ENCODE data around the gene ZNF100.

ZNF100 gene

DNA sequence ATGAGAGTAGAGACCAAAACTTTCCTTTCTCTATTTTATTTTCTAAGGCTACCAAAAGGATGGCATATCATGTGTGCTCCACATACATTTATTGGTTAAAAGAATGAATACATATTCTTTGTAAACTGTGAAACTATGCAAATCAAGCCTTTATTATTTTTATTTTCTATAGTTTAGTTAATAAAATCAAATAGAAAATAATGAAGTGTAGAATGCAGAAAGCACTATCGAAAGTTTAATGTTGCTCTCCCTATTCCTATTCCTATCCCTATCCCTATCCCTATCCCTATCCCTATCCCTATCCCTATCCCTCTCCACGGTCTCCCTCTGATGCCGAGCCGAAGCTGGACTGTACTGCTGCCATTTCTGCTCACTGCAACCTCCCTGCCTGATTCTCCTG lies 60.3 kb downstream of the ZNF100 start:
- no peaks in the 10 kb centered on the region for H3K4me1 ChIP-seq (ENCODE audit: control insufficient read depth, insufficient read depth, low read depth, low read length)
- no peak overlapping the region for H4K8ac ChIP-seq (ENCODE audit: low read length)
- no peak overlapping the region for H3K14ac ChIP-seq (ENCODE audit: low read length in 2 of 2)
- H3K27ac ChIP-seq (ENCODE audit: low read length, poor library complexity, severe bottlenecking), result no peak overlapping the region
- no peak overlapping the region for H3K23ac ChIP-seq (ENCODE audit: low read length in 2 of 2)
- H2AK5ac ChIP-seq (ENCODE audit: low read length, severe bottlenecking), result no peak overlapping the region
- H2BK120ac ChIP-seq (ENCODE audit: low read depth, low read length), result no peak overlapping the region
- 91% methylated on average over 4 of the region's 4 CpGs for WGBS
- H3K18ac ChIP-seq (ENCODE audit: low read depth in 1 of 2, low read length in 2 of 2), result no peak overlapping the region
- no peaks in the 10 kb centered on the region for H3K36me3 ChIP-seq (ENCODE audit: control insufficient read depth in 1 of 2, insufficient read depth in 2 of 2, low read depth in 1 of 2, low read length in 2 of 2)
- H3K4ac ChIP-seq (ENCODE audit: low read depth in 1 of 2, low read length in 2 of 2), result no peak overlapping the region
- H4K91ac ChIP-seq (ENCODE audit: low read length), result no peak overlapping the region
- H2BK5ac ChIP-seq (ENCODE audit: low read depth, low read length, poor library complexity, severe bottlenecking), result no peak overlapping the region
- no peak overlapping the region for H2BK12ac ChIP-seq (ENCODE audit: low read length in 2 of 2)
- H3K9me3 ChIP-seq (ENCODE audit: control insufficient read depth, low read length), result peaks cover 25% of the 10 kb centered on the region
- H3K27me3 ChIP-seq (ENCODE audit: control insufficient read depth in 1 of 2, insufficient read depth in 1 of 2, low read length in 2 of 2), result no peaks in the 10 kb centered on the region
- no peak overlapping the region for H3K4me3 ChIP-seq (ENCODE audit: insufficient read depth in 1 of 2, low read depth in 1 of 2, low read length in 2 of 2)
- no peak overlapping the region for H3K4me2 ChIP-seq (ENCODE audit: low read length, poor library complexity, severe bottlenecking)
- H2BK15ac ChIP-seq (ENCODE audit: low read depth, poor library complexity, severe bottlenecking), result no peak overlapping the region
- no peak overlapping the region for H2AFZ ChIP-seq (ENCODE audit: low read depth, low read length)
- H3K79me1 ChIP-seq (replicated peaks; ENCODE audit: low read length, poor library complexity, severe bottlenecking), result no peaks in the 10 kb centered on the region
- H3K9ac ChIP-seq (ENCODE audit: low read length), result no peak overlapping the region
- no peak for DNase-seq

DNA sequence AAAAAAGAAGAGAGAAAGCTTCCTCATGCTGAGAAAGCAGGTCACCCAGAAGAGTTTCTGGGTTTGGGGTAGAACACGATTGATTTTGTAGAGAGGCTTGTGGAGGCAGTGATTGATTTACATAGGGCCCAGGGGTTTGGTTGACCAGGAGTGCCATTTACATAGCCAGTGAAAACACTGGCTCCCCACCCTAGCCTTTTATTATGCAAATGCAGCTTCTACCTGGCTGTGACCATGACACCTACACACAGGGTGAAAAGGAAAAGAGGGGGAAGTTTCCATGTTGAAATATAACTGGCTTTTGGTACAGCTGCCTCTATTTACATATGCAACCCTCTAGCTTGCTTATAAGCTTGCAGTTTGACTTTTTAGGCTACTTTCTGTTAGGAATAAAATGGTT lies 62.0 kb downstream of the ZNF100 start:
- no peaks in the 10 kb centered on the region for H3K79me1 ChIP-seq (replicated peaks; ENCODE audit: low read length, poor library complexity, severe bottlenecking)
- H4K91ac ChIP-seq (ENCODE audit: low read length), result no peak overlapping the region
- H3K4me2 ChIP-seq (ENCODE audit: low read length, poor library complexity, severe bottlenecking), result no peak overlapping the region
- no peak overlapping the region for H2BK15ac ChIP-seq (ENCODE audit: low read depth, poor library complexity, severe bottlenecking)
- no peaks in the 10 kb centered on the region for H3K36me3 ChIP-seq (ENCODE audit: control insufficient read depth in 1 of 2, insufficient read depth in 2 of 2, low read depth in 1 of 2, low read length in 2 of 2)
- H2AK5ac ChIP-seq (ENCODE audit: low read length, severe bottlenecking), result no peak overlapping the region
- no peak overlapping the region for H3K9ac ChIP-seq (ENCODE audit: low read length)
- no peak overlapping the region for H4K8ac ChIP-seq (ENCODE audit: low read length)
- WGBS, result 40% methylated on average over 1 of the region's 1 CpG
- H3K18ac ChIP-seq (ENCODE audit: low read depth in 1 of 2, low read length in 2 of 2), result no peak overlapping the region
- no peak overlapping the region for H3K14ac ChIP-seq (ENCODE audit: low read length in 2 of 2)
- no peak overlapping the region for H2AFZ ChIP-seq (ENCODE audit: low read depth, low read length)
- no peak overlapping the region for H2BK12ac ChIP-seq (ENCODE audit: low read length in 2 of 2)
- H3K9me3 ChIP-seq (ENCODE audit: control insufficient read depth, low read length), result peaks cover 27% of the 10 kb centered on the region
- no peak overlapping the region for H3K23ac ChIP-seq (ENCODE audit: low read length in 2 of 2)
- DNase-seq, result no peak
- H3K4me3 ChIP-seq (ENCODE audit: insufficient read depth in 1 of 2, low read depth in 1 of 2, low read length in 2 of 2), result no peak overlapping the region
- no peaks in the 10 kb centered on the region for H3K27me3 ChIP-seq (ENCODE audit: control insufficient read depth in 1 of 2, insufficient read depth in 1 of 2, low read length in 2 of 2)
- no peak overlapping the region for H3K4ac ChIP-seq (ENCODE audit: low read depth in 1 of 2, low read length in 2 of 2)
- H2BK5ac ChIP-seq (ENCODE audit: low read depth, low read length, poor library complexity, severe bottlenecking), result no peak overlapping the region
- no peak overlapping the region for H2BK120ac ChIP-seq (ENCODE audit: low read depth, low read length)
- no peaks in the 10 kb centered on the region for H3K4me1 ChIP-seq (ENCODE audit: control insufficient read depth, insufficient read depth, low read depth, low read length)
- no peak overlapping the region for H3K27ac ChIP-seq (ENCODE audit: low read length, poor library complexity, severe bottlenecking)

DNA sequence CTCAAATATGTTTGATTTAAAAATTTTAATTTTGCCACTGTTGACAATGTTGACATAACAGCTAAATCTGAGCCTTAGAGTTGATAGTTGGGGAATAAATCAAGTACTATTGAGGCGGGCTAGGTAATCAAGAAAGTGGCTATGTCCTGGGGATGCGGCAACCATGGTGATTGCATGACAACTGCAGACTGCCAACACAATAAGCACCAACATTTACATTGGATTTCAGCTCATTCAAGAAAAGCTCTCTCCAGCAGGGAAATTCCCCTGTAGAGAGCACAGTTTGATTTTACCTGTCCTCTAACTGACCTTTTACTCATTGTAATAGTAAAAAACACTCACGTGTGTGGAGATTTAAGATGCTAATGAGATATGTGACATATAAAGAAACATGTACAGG lies 63.1 kb downstream of the ZNF100 start:
- Histone ChIP-seq H3K27me3 (ENCODE audit: control insufficient read depth in 1 of 2, insufficient read depth in 1 of 2, low read length in 2 of 2) (no peaks in the 10 kb centered on the region), H2BK5ac (ENCODE audit: low read depth, low read length, poor library complexity, severe bottlenecking) (no peak overlapping the region), H2BK120ac (ENCODE audit: low read depth, low read length) (no peak overlapping the region)

DNA sequence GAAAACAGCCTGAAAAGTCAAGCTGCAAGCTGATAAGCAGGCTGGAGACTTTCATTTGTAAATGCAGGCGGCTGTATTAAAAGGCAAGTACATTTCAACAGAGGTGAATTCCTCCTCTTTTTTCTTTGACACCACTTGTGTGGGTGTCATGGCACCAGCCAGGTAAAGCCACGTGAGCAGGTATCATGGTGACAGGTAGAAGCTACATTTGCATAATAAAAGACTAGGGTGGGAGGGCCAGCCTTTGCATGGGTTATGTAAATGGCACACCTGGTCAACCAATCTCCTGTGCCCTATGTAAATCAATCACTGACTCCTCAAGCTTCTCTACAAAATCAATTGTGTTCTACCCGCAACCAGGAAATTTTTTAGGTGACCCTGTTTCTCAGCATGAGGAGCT lies 68.2 kb downstream of the ZNF100 start:
- Histone ChIP-seq H3K18ac (ENCODE audit: low read depth in 1 of 2, low read length in 2 of 2) (no peak overlapping the region), H3K79me1 (replicated peaks; ENCODE audit: low read length, poor library complexity, severe bottlenecking) (no peaks in the 10 kb centered on the region), H3K27ac (ENCODE audit: low read length, poor library complexity, severe bottlenecking) (no peak overlapping the region), H3K4me2 (ENCODE audit: low read length, poor library complexity, severe bottlenecking) (no peak overlapping the region), H3K9ac (ENCODE audit: low read length) (no peak overlapping the region), H3K23ac (ENCODE audit: low read length in 2 of 2) (no peak overlapping the region), H3K27me3 (ENCODE audit: control insufficient read depth in 1 of 2, insufficient read depth in 1 of 2, low read length in 2 of 2) (no peaks in the 10 kb centered on the region), H3K4me1 (ENCODE audit: control insufficient read depth, insufficient read depth, low read depth, low read length) (no peaks in the 10 kb centered on the region), H2BK15ac (ENCODE audit: low read depth, poor library complexity, severe bottlenecking) (no peak overlapping the region), H3K4ac (ENCODE audit: low read depth in 1 of 2, low read length in 2 of 2) (no peak overlapping the region), H3K14ac (ENCODE audit: low read length in 2 of 2) (no peak overlapping the region), H2BK5ac (ENCODE audit: low read depth, low read length, poor library complexity, severe bottlenecking) (no peak overlapping the region), H3K36me3 (ENCODE audit: control insufficient read depth in 1 of 2, insufficient read depth in 2 of 2, low read depth in 1 of 2, low read length in 2 of 2) (no peaks in the 10 kb centered on the region), H4K8ac (ENCODE audit: low read length) (no peak overlapping the region), H3K4me3 (ENCODE audit: insufficient read depth in 1 of 2, low read depth in 1 of 2, low read length in 2 of 2) (no peak overlapping the region), H2BK12ac (ENCODE audit: low read length in 2 of 2) (no peak overlapping the region), H3K9me3 (ENCODE audit: control insufficient read depth, low read length) (peaks cover 10% of the 10 kb centered on the region), H2AK5ac (ENCODE audit: low read length, severe bottlenecking) (no peak overlapping the region), H4K91ac (ENCODE audit: low read length) (no peak overlapping the region), H2BK120ac (ENCODE audit: low read depth, low read length) (no peak overlapping the region), H2AFZ (ENCODE audit: low read depth, low read length) (no peak overlapping the region)
- WGBS, result 20% methylated on average over 3 of the region's 3 CpGs
- no peak for DNase-seq

More for the DNA sequence above, 63.1 kb downstream of the ZNF100 start:
- DNase-seq, result no peak
- Histone ChIP-seq H3K36me3 (ENCODE audit: control insufficient read depth in 1 of 2, insufficient read depth in 2 of 2, low read depth in 1 of 2, low read length in 2 of 2) (no peaks in the 10 kb centered on the region), H4K91ac (ENCODE audit: low read length) (no peak overlapping the region), H3K18ac (ENCODE audit: low read depth in 1 of 2, low read length in 2 of 2) (no peak overlapping the region), H3K9me3 (ENCODE audit: control insufficient read depth, low read length) (peaks cover 23% of the 10 kb centered on the region), H3K14ac (ENCODE audit: low read length in 2 of 2) (no peak overlapping the region), H3K27ac (ENCODE audit: low read length, poor library complexity, severe bottlenecking) (no peak overlapping the region), H4K8ac (ENCODE audit: low read length) (no peak overlapping the region), H2AK5ac (ENCODE audit: low read length, severe bottlenecking) (no peak overlapping the region), H2BK15ac (ENCODE audit: low read depth, poor library complexity, severe bottlenecking) (no peak overlapping the region), H2BK12ac (ENCODE audit: low read length in 2 of 2) (no peak overlapping the region), H3K79me1 (replicated peaks; ENCODE audit: low read length, poor library complexity, severe bottlenecking) (no peaks in the 10 kb centered on the region), H2AFZ (ENCODE audit: low read depth, low read length) (no peak overlapping the region), H3K4me3 (ENCODE audit: insufficient read depth in 1 of 2, low read depth in 1 of 2, low read length in 2 of 2) (no peak overlapping the region), H3K9ac (ENCODE audit: low read length) (no peak overlapping the region), H3K4me1 (ENCODE audit: control insufficient read depth, insufficient read depth, low read depth, low read length) (no peaks in the 10 kb centered on the region), H3K4ac (ENCODE audit: low read depth in 1 of 2, low read length in 2 of 2) (no peak overlapping the region), H3K4me2 (ENCODE audit: low read length, poor library complexity, severe bottlenecking) (no peak overlapping the region), H3K23ac (ENCODE audit: low read length in 2 of 2) (no peak overlapping the region)
- 66% methylated on average over 2 of the region's 3 CpGs for WGBS

Data from mesenchymal stem cell (in vitro differentiated cells and primary cell).